Measurements from ENCODE around the gene DNAL1.

Gene DNAL1

GRCh38 chr14:73724696-73725095, 79.9 kb downstream of the DNAL1 start:
- no peak for DNase-seq (ENCODE audit: low spot score)

GRCh38 chr14:73725116-73726024, 80.6 kb downstream of the DNAL1 start:
- DNase-seq (ENCODE audit: low spot score) = no peak

GRCh38 chr14:73726025-73726961, 81.5 kb downstream of the DNAL1 start:
- no peak for DNase-seq (ENCODE audit: low spot score)

GRCh38 chr14:73727166-73727565, 82.4 kb downstream of the DNAL1 start:
- no peak for DNase-seq (ENCODE audit: low spot score)

- peak; percentile 77 for DNase-seq (ENCODE audit: low spot score)
Observed at GRCh38 chr14:73728717-73729330, 84.0 kb downstream of the DNAL1 start.

GRCh38 chr14:73729556-73730265, 84.9 kb downstream of the DNAL1 start:
- no peak for DNase-seq (ENCODE audit: low spot score)

GRCh38 chr14:73731111-73731510, 86.3 kb downstream of the DNAL1 start:
- DNase-seq (ENCODE audit: low spot score) = no peak

GRCh38 chr14:73732006-73732405, 87.2 kb downstream of the DNAL1 start:
- DNase-seq (ENCODE audit: low spot score) = no peak

- no peak for DNase-seq (ENCODE audit: low spot score)
Observed at GRCh38 chr14:73736842-73737241, 92.1 kb downstream of the DNAL1 start.

- DNase-seq (ENCODE audit: low spot score) = no peak
Observed at GRCh38 chr14:73738518-73739173, 93.9 kb downstream of the DNAL1 start.

GRCh38 chr14:73739174-73739898, 94.5 kb downstream of the DNAL1 start:
- DNase-seq (ENCODE audit: low spot score) = no peak

GRCh38 chr14:73739899-73740617, 95.3 kb downstream of the DNAL1 start:
- no peak for DNase-seq (ENCODE audit: low spot score)

GRCh38 chr14:73740618-73741326, 96.0 kb downstream of the DNAL1 start:
- DNase-seq (ENCODE audit: low spot score) = no peak

GRCh38 chr14:73741386-73741875, 96.6 kb downstream of the DNAL1 start:
- DNase-seq (ENCODE audit: low spot score) = no peak

- DNase-seq (ENCODE audit: low spot score) = no peak
Observed at GRCh38 chr14:73741876-73742519, 97.2 kb downstream of the DNAL1 start.

GRCh38 chr14:73742520-73743238, 97.9 kb downstream of the DNAL1 start:
- no peak for DNase-seq (ENCODE audit: low spot score)

GRCh38 chr14:73743431-73743931, 98.7 kb downstream of the DNAL1 start:
- DNase-seq (ENCODE audit: low spot score) = peak; percentile 40

All from NAMALWA (cell line).